T-helper 1 cell (primary cell): ENCODE results near the gene MACROD1.

Experiments
- DNase-seq, 5 donors: peaks; one replicate each; pipeline ENCODE4 v3.0.0-alpha.2; 2012 to 2020

Gene MACROD1

GRCh38 chr11:64128255-64129006, 37.5 kb downstream of the MACROD1 start:
- DNase-seq = no peak

GRCh38 chr11:64127267-64128072, 38.4 kb downstream of the MACROD1 start:
- DNase-seq = no peak

GRCh38 chr11:64126796-64127195, 39.1 kb downstream of the MACROD1 start:
- DNase-seq = no peak

- DNase-seq = no peak
Measured at GRCh38 chr11:64126371-64126770, 39.5 kb downstream of the MACROD1 start.

GRCh38 chr11:64125676-64126075, 40.2 kb downstream of the MACROD1 start:
- no peak for DNase-seq

GRCh38 chr11:64124147-64124546, 41.8 kb downstream of the MACROD1 start:
- DNase-seq = no peak

- DNase-seq = no peak
Measured at GRCh38 chr11:64123679-64124078, 42.2 kb downstream of the MACROD1 start.

GRCh38 chr11:64122411-64123410, 43.2 kb downstream of the MACROD1 start:
- DNase-seq = no peak

GRCh38 chr11:64121663-64122410, 44.1 kb downstream of the MACROD1 start:
- DNase-seq = no peak

GRCh38 chr11:64120951-64121569, 44.9 kb downstream of the MACROD1 start:
- DNase-seq = no peak

- DNase-seq = no peak
Measured at GRCh38 chr11:64119700-64120099, 46.2 kb downstream of the MACROD1 start.

- DNase-seq = no peak
Measured at GRCh38 chr11:64118876-64119665, 46.8 kb downstream of the MACROD1 start.

- no peak for DNase-seq
Measured at GRCh38 chr11:64117763-64118459, 48.0 kb downstream of the MACROD1 start.

- no peak for DNase-seq
Measured at GRCh38 chr11:64115531-64116522, 50.1 kb downstream of the MACROD1 start.

GRCh38 chr11:64114231-64114630, 51.7 kb downstream of the MACROD1 start:
- no peak for DNase-seq

GRCh38 chr11:64113462-64113780, 52.5 kb downstream of the MACROD1 start:
- DNase-seq = no peak

GRCh38 chr11:64112771-64113461, 53.0 kb downstream of the MACROD1 start:
- no peak for DNase-seq
